Mucosa of stomach (tissue), 1 donor: ENCODE measurements around the gene MAPKAP1.

Experiments used
- H3K27me3 ChIP-seq: one replicate; pipeline ENCODE4 v1.7.0; 2013; ENCODE audit warnings: mild to moderate bottlenecking, low read length; ENCODE audit not compliant: control insufficient read depth, insufficient read depth
- H3K36me3 ChIP-seq: one replicate; pipeline ENCODE4 v1.7.0; 2013; ENCODE audit warnings: low read length; ENCODE audit not compliant: control insufficient read depth, insufficient read depth
- H3K4me1 ChIP-seq: one replicate; pipeline ENCODE4 v1.7.0; 2013; ENCODE audit warnings: mild to moderate bottlenecking, low read length; ENCODE audit not compliant: control insufficient read depth, insufficient read depth
- H3K4me3 ChIP-seq: one replicate; pipeline ENCODE4 v1.7.0; 2013; ENCODE audit warnings: low read length
- H3K9ac ChIP-seq: one replicate; pipeline ENCODE4 v1.7.0; 2013; ENCODE audit warnings: mild to moderate bottlenecking, low read length, moderate library complexity
- H3K9me3 ChIP-seq: one replicate; pipeline ENCODE4 v1.7.0; 2013; ENCODE audit warnings: mild to moderate bottlenecking, low read length, moderate library complexity; ENCODE audit not compliant: control insufficient read depth
- donor health status: Pancreatic carcinoma.

MAPKAP1 gene

GRCh38 chr9:125470767-125471580 is 236.0 kb downstream of the MAPKAP1 start:
- H3K9ac ChIP-seq: no peak overlapping the region
- no peaks in the 10 kb centered on the region for H3K9me3 ChIP-seq
- no peaks in the 10 kb centered on the region for H3K36me3 ChIP-seq
- H3K4me1 ChIP-seq: peaks cover 23% of the 10 kb centered on the region
- H3K27me3 ChIP-seq: no peaks in the 10 kb centered on the region
- no peak overlapping the region for H3K4me3 ChIP-seq

DNA sequence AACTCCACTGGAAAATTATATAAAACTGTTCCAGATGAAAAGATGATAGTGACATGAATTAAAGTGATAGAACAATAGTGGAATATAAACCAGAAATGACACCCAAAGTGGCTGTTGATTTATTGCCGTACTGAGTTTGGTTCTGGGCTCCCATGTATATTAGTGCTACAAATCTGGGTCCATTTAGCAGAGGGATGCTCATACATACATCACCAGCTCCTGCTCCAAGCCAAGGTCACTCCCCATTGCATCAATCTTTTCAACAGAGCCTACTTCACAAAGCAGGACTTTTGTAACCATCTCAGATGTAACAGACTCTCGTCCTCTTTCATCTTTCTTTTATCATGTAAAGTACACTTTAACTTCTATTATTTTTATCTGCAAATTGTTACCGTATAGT is 236.8 kb downstream of the MAPKAP1 start:
- no peaks in the 10 kb centered on the region for H3K27me3 ChIP-seq
- H3K36me3 ChIP-seq: no peaks in the 10 kb centered on the region
- H3K9ac ChIP-seq: no peak overlapping the region
- H3K4me1 ChIP-seq: peaks cover 23% of the 10 kb centered on the region
- no peak overlapping the region for H3K4me3 ChIP-seq
- no peaks in the 10 kb centered on the region for H3K9me3 ChIP-seq

DNA sequence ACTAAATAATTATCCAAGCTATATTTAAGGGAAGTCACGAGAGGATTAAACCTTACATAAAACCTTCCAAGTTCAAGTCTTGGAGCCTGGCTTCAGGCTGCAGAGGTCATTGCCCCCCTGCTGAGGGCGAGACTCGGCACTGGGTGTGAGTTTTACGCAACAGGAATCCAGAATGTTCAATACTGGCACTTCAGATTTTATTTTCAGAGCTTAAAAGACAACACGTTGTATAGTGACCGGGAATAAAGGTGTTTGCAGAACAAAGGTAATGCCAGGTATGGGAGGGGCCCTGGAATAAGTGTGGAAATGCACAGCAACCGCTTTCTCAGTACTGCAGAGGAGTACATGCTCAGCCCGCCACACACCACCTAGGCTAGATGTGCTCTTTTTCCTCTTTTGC is 238.4 kb downstream of the MAPKAP1 start:
- H3K4me3 ChIP-seq: no peak overlapping the region
- no peaks in the 10 kb centered on the region for H3K9me3 ChIP-seq
- no peaks in the 10 kb centered on the region for H3K36me3 ChIP-seq
- H3K27me3 ChIP-seq: no peaks in the 10 kb centered on the region
- H3K4me1 ChIP-seq: peaks cover 23% of the 10 kb centered on the region
- no peak overlapping the region for H3K9ac ChIP-seq

DNA sequence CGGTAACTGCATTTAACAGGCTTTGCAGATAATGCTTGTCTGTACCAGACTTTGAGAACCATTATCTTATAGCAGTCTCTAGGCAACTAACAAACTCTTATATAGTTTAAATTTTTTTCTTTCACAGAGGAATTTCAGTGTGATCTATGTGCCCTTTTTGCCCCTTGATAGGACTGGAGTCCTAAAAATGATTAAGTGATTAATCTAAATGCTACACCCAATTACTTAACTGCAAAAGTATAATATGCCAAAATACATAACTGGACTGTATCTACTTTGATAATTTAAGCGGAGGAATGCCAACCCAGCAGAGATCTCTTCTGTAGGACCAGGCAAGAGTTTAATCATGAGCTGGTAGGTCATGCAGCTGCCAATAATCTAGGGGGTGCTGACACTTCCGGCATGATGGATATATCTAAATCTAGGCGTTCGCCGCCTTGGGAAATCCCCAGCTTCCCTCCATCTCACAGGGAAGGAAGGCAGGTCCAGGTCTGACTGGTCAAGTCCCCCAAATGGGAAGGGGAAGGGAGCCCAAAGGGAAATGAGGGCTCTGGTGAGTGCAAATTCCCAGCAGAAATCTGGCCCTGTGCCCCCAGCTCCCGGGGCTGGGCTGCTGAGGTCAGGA is 239.8 kb downstream of the MAPKAP1 start:
- Histone ChIP-seq H3K27me3 (no peaks in the 10 kb centered on the region), H3K4me1 (peaks cover 26% of the 10 kb centered on the region), H3K9me3 (no peaks in the 10 kb centered on the region), H3K4me3 (no peak overlapping the region), H3K9ac (no peak overlapping the region), H3K36me3 (no peaks in the 10 kb centered on the region)

DNA sequence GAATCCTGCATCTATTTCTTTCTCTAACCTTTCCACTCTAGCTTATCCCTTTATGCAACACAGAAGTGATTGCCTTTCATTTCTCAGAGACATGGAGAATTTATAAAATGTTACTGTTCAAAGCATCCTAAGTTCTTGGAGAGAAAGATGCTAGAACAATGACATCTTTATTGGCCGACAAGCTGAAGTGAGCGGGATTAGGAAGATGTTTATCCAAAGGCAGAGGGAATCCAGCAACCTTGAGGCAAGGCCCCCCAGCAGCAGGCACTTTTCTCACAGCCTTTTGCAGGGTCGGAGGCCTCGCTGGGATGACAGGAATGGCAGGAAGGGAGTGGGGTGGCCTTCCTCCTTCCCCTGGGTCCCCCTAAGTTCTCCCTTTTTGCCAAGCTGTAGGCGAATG is 240.6 kb downstream of the MAPKAP1 start:
- Histone ChIP-seq H3K9ac (no peak overlapping the region), H3K9me3 (no peaks in the 10 kb centered on the region), H3K4me3 (no peak overlapping the region), H3K36me3 (no peaks in the 10 kb centered on the region), H3K4me1 (peaks cover 30% of the 10 kb centered on the region), H3K27me3 (no peaks in the 10 kb centered on the region)

- no peaks in the 10 kb centered on the region for H3K36me3 ChIP-seq
- no peaks in the 10 kb centered on the region for H3K9me3 ChIP-seq
- H3K9ac ChIP-seq: no peak overlapping the region
- peaks cover 30% of the 10 kb centered on the region for H3K4me1 ChIP-seq
- H3K27me3 ChIP-seq: no peaks in the 10 kb centered on the region
- H3K4me3 ChIP-seq: no peak overlapping the region
Measured at GRCh38 chr9:125464591-125465385, 242.2 kb downstream of the MAPKAP1 start.

DNA sequence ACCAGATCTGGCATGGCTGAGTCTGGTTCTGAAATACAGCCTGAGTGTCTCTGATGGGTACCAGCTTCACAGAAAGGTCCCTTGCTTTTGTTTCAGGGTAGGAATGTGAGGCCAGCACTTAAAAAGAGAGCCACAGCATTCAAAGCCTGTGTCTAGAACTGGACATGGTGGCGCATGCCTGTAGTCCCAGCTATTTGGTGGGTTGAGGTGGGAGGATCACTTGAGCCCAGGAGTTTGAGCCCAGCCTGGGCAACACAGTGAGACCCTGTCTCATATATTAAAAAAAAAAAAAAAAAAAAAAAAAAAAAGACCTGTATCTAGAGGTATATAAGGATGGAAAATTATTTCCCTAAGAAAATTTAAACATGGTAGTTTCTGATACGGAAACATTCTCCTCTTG is 243.1 kb downstream of the MAPKAP1 start:
- Histone ChIP-seq H3K27me3 (no peaks in the 10 kb centered on the region), H3K36me3 (no peaks in the 10 kb centered on the region), H3K9me3 (no peaks in the 10 kb centered on the region), H3K4me3 (no peak overlapping the region), H3K4me1 (peaks cover 30% of the 10 kb centered on the region), H3K9ac (no peak overlapping the region)

- no peaks in the 10 kb centered on the region for H3K27me3 ChIP-seq
- peaks cover 23% of the 10 kb centered on the region for H3K4me1 ChIP-seq
- no peak overlapping the region for H3K4me3 ChIP-seq
- no peaks in the 10 kb centered on the region for H3K36me3 ChIP-seq
- no peak overlapping the region for H3K9ac ChIP-seq
- no peaks in the 10 kb centered on the region for H3K9me3 ChIP-seq
Measured at GRCh38 chr9:125462861-125463291, 244.1 kb downstream of the MAPKAP1 start.

DNA sequence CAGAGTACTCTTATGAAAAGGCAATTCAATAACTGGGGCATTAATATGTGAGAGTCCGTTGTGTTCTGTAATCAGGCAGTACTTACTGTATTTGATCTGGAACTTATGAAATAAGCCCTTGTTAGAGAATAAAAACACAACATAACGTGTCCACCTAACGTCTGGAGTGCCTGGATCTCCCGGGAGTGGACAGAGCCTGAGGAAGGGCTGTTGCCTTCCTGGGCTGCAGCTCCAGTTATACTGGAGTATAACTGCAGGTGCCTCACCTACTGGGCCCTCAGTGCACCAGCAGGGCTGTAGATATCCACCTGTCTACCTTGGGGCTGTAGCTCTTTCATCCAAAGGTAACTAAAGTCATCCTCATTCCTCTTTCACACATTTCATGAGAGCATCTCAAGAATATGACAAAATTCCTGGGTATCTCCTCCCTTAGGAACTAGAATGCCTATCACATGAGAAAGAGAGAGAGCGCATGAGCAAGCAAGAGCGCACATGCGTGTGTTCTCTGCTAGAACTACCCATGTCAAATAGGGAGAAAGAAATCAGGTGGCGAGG is 245.3 kb downstream of the MAPKAP1 start:
- H3K4me3 ChIP-seq: no peak overlapping the region
- no peak overlapping the region for H3K9ac ChIP-seq
- H3K27me3 ChIP-seq: no peaks in the 10 kb centered on the region
- no peaks in the 10 kb centered on the region for H3K36me3 ChIP-seq
- peaks cover 12% of the 10 kb centered on the region for H3K4me1 ChIP-seq
- no peaks in the 10 kb centered on the region for H3K9me3 ChIP-seq

- H3K9ac ChIP-seq: no peak overlapping the region
- no peaks in the 10 kb centered on the region for H3K27me3 ChIP-seq
- H3K4me1 ChIP-seq: peaks cover 12% of the 10 kb centered on the region
- H3K36me3 ChIP-seq: no peaks in the 10 kb centered on the region
- H3K4me3 ChIP-seq: no peak overlapping the region
- H3K9me3 ChIP-seq: no peaks in the 10 kb centered on the region
Measured at GRCh38 chr9:125460883-125461635, 245.9 kb downstream of the MAPKAP1 start.

- Histone ChIP-seq H3K9me3 (no peaks in the 10 kb centered on the region), H3K36me3 (no peaks in the 10 kb centered on the region), H3K4me3 (no peak overlapping the region), H3K9ac (no peak overlapping the region), H3K4me1 (peaks cover 12% of the 10 kb centered on the region), H3K27me3 (no peaks in the 10 kb centered on the region)
Measured at GRCh38 chr9:125460346-125460745, 246.7 kb downstream of the MAPKAP1 start.
